ENCODE measurements around the gene HTD2.

DNA sequence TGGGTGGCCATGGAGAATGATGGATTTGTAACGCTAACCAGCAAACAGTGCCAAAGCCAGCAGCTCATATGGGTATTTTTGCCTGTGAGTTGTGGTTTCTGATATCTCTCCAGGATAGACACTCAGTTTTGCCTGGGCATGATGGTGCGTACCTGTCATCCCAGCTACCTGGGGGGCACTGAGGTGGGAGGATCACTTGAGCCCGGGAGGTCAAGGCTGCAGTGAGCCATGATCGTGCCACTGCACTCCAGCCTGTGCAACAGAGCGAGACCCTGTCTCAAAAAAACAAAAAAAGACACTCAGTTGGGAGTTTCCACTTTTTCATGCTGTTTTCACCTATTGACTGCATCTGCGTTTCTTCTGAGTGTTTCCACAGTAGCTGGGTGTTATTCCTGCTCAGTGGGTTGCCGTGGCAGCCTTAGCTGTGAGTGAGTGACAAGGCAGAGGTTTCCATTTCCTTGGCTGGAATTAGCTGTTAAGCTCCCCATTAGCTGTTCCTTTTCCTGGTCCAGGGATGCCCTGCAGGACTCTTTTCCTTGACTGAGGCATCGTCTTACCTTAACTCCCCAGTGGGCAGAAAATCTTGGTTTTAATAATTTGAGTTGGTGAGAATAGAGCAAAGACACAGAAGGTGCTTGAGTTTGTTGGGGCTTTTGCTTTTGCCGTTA lies 14.5 kb upstream of the HTD2 start:
- TF ChIP-seq, protein P1, sequence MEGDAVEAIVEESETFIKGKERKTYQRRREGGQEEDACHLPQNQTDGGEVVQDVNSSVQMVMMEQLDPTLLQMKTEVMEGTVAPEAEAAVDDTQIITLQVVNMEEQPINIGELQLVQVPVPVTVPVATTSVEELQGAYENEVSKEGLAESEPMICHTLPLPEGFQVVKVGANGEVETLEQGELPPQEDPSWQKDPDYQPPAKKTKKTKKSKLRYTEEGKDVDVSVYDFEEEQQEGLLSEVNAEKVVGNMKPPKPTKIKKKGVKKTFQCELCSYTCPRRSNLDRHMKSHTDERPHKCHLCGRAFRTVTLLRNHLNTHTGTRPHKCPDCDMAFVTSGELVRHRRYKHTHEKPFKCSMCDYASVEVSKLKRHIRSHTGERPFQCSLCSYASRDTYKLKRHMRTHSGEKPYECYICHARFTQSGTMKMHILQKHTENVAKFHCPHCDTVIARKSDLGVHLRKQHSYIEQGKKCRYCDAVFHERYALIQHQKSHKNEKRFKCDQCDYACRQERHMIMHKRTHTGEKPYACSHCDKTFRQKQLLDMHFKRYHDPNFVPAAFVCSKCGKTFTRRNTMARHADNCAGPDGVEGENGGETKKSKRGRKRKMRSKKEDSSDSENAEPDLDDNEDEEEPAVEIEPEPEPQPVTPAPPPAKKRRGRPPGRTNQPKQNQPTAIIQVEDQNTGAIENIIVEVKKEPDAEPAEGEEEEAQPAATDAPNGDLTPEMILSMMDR (conservative IDR thresholded peaks at IDR 0.05) = no peak
- no peak for TF ChIP-seq EZH2 (IDR thresholded peaks at IDR 0.05; ENCODE audit: low read depth)

All from PC-9 (cell line).